Cardiac muscle cell (in vitro differentiated cells and primary cell): ENCODE data around the gene OR52E2. TPM values are rescaled to one million over a fixed set of nuclear protein-coding genes. Genes with fewer than 3 reads are reported as not detected.
"Not testable (repeated sequence)": the region's sequence is repeated elsewhere in the genome, so short reads cannot be mapped to it uniquely, and the experiment has no call there.

Source experiments
- DNase-seq, 2 donors: peaks; one replicate each; pipeline versions ENCODE4 v3.0.0 to v3.0.0-alpha.2; 2010 to 2017; ENCODE audit warnings: low read depth in 1 of 2, low spot score in 1 of 2
- H3K27ac ChIP-seq: fragments of 200-600 bp; sonication (generic); 2 replicates; pipeline ENCODE4 v1.5.1; 2016
- H3K27me3 ChIP-seq: fragments of 200-600 bp; sonication (generic); 2 replicates; pipeline ENCODE4 v1.6.0; 2016; ENCODE audit warnings: control low read depth
- H3K36me3 ChIP-seq: fragments of 200-600 bp; sonication (generic); 2 replicates; pipeline ENCODE4 v1.5.1; 2016; ENCODE audit warnings: control low read depth
- H3K4me1 ChIP-seq: fragments of 200-600 bp; sonication (generic); 2 replicates; pipeline ENCODE4 v1.8.1; 2017; ENCODE audit warnings: low read depth, mild to moderate bottlenecking, mixed run types
- H3K4me3 ChIP-seq: fragments of 200-600 bp; sonication (generic); 2 replicates; pipeline ENCODE4 v1.5.1; 2016; ENCODE audit warnings: mild to moderate bottlenecking
- H3K9me3 ChIP-seq: fragments of 200-600 bp; sonication (generic); 2 replicates; pipeline ENCODE4 v1.5.1; 2017; ENCODE audit warnings: low read depth, mild to moderate bottlenecking, control low read depth
- CTCF ChIP-seq: IDR thresholded peaks from 2 replicates; pipeline ENCODE4 v1.5.1; 2012; ENCODE audit warnings: low read depth, mild to moderate bottlenecking, low read length
- polyA plus RNA-seq: library from polyadenylated mRNA; unstranded; fragments of >200 nt; fragmentation: Nextera tagmentation; extraction: Ambion mirVana; gene quantifications from 2 replicates; pipeline ENCODE4 v1.2.1, GENCODE V29; 2016
- total RNA-seq: library from RNA; depleted of rRNA; stranded (reverse); fragments of >200 nt; gene quantifications from 2 replicates; pipeline ENCODE4 v1.2.3, GENCODE V29; 2016

OR52E2 gene
- total and polyA plus RNA-seq, 2 experiments from 2014 or later: not detected

GRCh38 chr11:5071799-5072198, 12.4 kb upstream of the OR52E2 start:
- TF ChIP-seq CTCF: no peak
- Histone ChIP-seq H3K9me3 (no peaks in the 10 kb centered on the region), H3K27me3 (no peaks in the 10 kb centered on the region), H3K36me3 (no peaks in the 10 kb centered on the region), H3K4me3 (no peak overlapping the region), H3K4me1 (no peaks in the 10 kb centered on the region), H3K27ac (no peak overlapping the region)
- no peak for DNase-seq

GRCh38 chr11:5069272-5069671, 9.8 kb upstream of the OR52E2 start, which contains the start of gene OR52E1:
Gene OR52E1 (plus strand): TSS chr11:5069572.
- H3K9me3 ChIP-seq: no peaks in the 10 kb centered on the region
- no peak for DNase-seq
- no peaks in the 10 kb centered on the region for H3K27me3 ChIP-seq
- H3K4me1 ChIP-seq: peaks cover 13% of the 10 kb centered on the region
- no peak within 1 kb of the TSS for H3K27ac ChIP-seq
- no peak for TF ChIP-seq CTCF
- no peaks in the 10 kb centered on the region for H3K36me3 ChIP-seq
- H3K4me3 ChIP-seq: no peak within 1 kb of the TSS

- no peak overlapping the region for H3K4me3 ChIP-seq
- peaks cover 3% of the 10 kb centered on the region for H3K9me3 ChIP-seq
- H3K36me3 ChIP-seq: no peaks in the 10 kb centered on the region
- no peaks in the 10 kb centered on the region for H3K27me3 ChIP-seq
- no peak overlapping the region for H3K27ac ChIP-seq
- peak in 1 of 2 donors; percentile 26 for DNase-seq
- H3K4me1 ChIP-seq: peaks cover 13% of the 10 kb centered on the region
- TF ChIP-seq CTCF: no peak
Observed at GRCh38 chr11:5065027-5065426, 5.6 kb upstream of the OR52E2 start.

- H3K36me3 ChIP-seq, H3K27me3 ChIP-seq, H3K9me3 ChIP-seq, H3K4me1 ChIP-seq, DNase-seq, H3K27ac ChIP-seq, H3K4me3 ChIP-seq: not testable (repeated sequence)
Observed at GRCh38 chr11:5058679-5059078, 748 bp downstream of the OR52E2 start.

- Histone ChIP-seq H3K4me3 (no peak overlapping the region), H3K27me3 (no peaks in the 10 kb centered on the region), H3K4me1 (no peaks in the 10 kb centered on the region), H3K36me3 (no peaks in the 10 kb centered on the region), H3K27ac (no peak overlapping the region), H3K9me3 (no peaks in the 10 kb centered on the region)
- TF ChIP-seq CTCF: no peak
- DNase-seq: no peak
Observed at GRCh38 chr11:5046754-5047330, 12.6 kb downstream of the OR52E2 start.

GRCh38 chr11:5046226-5046625, 13.2 kb downstream of the OR52E2 start, which contains the start of gene OR52J3:
Gene OR52J3 (plus strand): TSS chr11:5046526. CDS start chr11:5046526, 0 bp downstream.
- no peak for DNase-seq
- TF ChIP-seq CTCF: no peak
- Histone ChIP-seq H3K4me1 (no peaks in the 10 kb centered on the region), H3K36me3 (no peaks in the 10 kb centered on the region), H3K9me3 (no peaks in the 10 kb centered on the region), H3K27me3 (no peaks in the 10 kb centered on the region), H3K4me3 (no peak within 1 kb of the TSS), H3K27ac (no peak within 1 kb of the TSS)
